Measurements from ENCODE around the gene KCNG2. TPM values are rescaled to one million over a fixed set of nuclear protein-coding genes. Genes with fewer than 3 reads are reported as not detected.
A peak's percentile ranks its signal among the peaks of the same experiment; 100 is the strongest.

The KCNG2 gene
- total RNA-seq, 8 experiments from 2014 or later = 0.16 to 0.76 (median 0.19) TPM; not detected in 2

- in situ Hi-C loops (cut with MboI; ENCODE audit: low pct_unique_long_range_greater_than_20kb in 2 of 9, low sequenced_read_pairs in 9 of 9, unreplicated experiment in 9 of 9) = no loop called here
- no peak overlapping the region for H3K4me3 ChIP-seq
- peaks cover 0 to 10% of the 10 kb centered on the region in 2 donors for H3K4me1 ChIP-seq (replicated peaks in 1 of 2)
- no peak overlapping the region for H3K27ac ChIP-seq
- 16 to 96% (median 73%) methylated on average over 1 to 3 of the region's 3 CpGs; no CpG with 5 or more reads in 1 of the 10 experiments for WGBS, 10 experiments
- ATAC-seq (replicated peaks in 6 of 8) = no peak
Measured at GRCh38 chr18:79832169-79832568, 34.4 kb downstream of the KCNG2 start.

- WGBS, 10 experiments = 50 to 80% (median 68%) methylated on average over 1 to 2 of the region's 6 CpGs; no CpG with 5 or more reads in 6 of the 10 experiments
- in situ Hi-C loops (cut with MboI; ENCODE audit: low pct_unique_long_range_greater_than_20kb in 2 of 9, low sequenced_read_pairs in 9 of 9, unreplicated experiment in 9 of 9) = no loop called here
- no peak overlapping the region for H3K27ac ChIP-seq
Measured at GRCh38 chr18:79834834-79835233, 37.1 kb downstream of the KCNG2 start.

GRCh38 chr18:79841936-79842335 is 44.2 kb downstream of the KCNG2 start:
- 56 to 100% (median 76%) methylated on average over 1 to 3 of the region's 4 CpGs; no CpG with 5 or more reads in 7 of the 10 experiments for WGBS, 10 experiments

More at GRCh38 chr18:79834834-79835233, 37.1 kb downstream of the KCNG2 start:
- Histone ChIP-seq H3K4me3 (no peak overlapping the region), H3K4me1 (replicated peaks in 1 of 2) (peaks cover 0 to 10% of the 10 kb centered on the region in 2 donors)
- ATAC-seq (replicated peaks in 6 of 8) = peak in 1 of 8 experiments; percentile 22

GRCh38 chr18:79844999-79845563 is 47.3 kb downstream of the KCNG2 start:
- ATAC-seq (replicated peaks in 6 of 8) = no peak
- no peak overlapping the region for H3K27ac ChIP-seq
- in situ Hi-C loops (cut with MboI; ENCODE audit: low pct_unique_long_range_greater_than_20kb in 2 of 9, low sequenced_read_pairs in 9 of 9, unreplicated experiment in 9 of 9) = no loop called here
- WGBS, 10 experiments = 42 to 90% (median 80%) methylated on average over 1 to 10 of the region's 10 CpGs; no CpG with 5 or more reads in 1 of the 10 experiments
- H3K4me3 ChIP-seq = no peak overlapping the region
- no peaks in the 10 kb centered on the region for H3K4me1 ChIP-seq (replicated peaks in 1 of 2)

More at GRCh38 chr18:79841936-79842335, 44.2 kb downstream of the KCNG2 start:
- Histone ChIP-seq H3K4me3 (no peak overlapping the region), H3K4me1 (replicated peaks in 1 of 2) (no peaks in the 10 kb centered on the region), H3K27ac (no peak overlapping the region)
- no peak for ATAC-seq (replicated peaks in 6 of 8)
- in situ Hi-C loops (cut with MboI; ENCODE audit: low pct_unique_long_range_greater_than_20kb in 2 of 9, low sequenced_read_pairs in 9 of 9, unreplicated experiment in 9 of 9) = no loop called here

GRCh38 chr18:79846936-79847557 is 49.3 kb downstream of the KCNG2 start:
- no peak overlapping the region for H3K27ac ChIP-seq
- WGBS, 10 experiments = 20 to 100% (median 74%) methylated on average over 1 to 12 of the region's 17 CpGs; no CpG with 5 or more reads in 2 of the 10 experiments
- H3K4me3 ChIP-seq = no peak overlapping the region
- no peak for ATAC-seq (replicated peaks in 6 of 8)
- no peaks in the 10 kb centered on the region for H3K4me1 ChIP-seq (replicated peaks in 1 of 2)
- in situ Hi-C loops (cut with MboI; ENCODE audit: low pct_unique_long_range_greater_than_20kb in 2 of 9, low sequenced_read_pairs in 9 of 9, unreplicated experiment in 9 of 9) = no loop called here

GRCh38 chr18:79847606-79848293 is 50.0 kb downstream of the KCNG2 start:
- no peak for ATAC-seq (replicated peaks in 6 of 8)
- Histone ChIP-seq H3K4me1 (replicated peaks in 1 of 2) (no peaks in the 10 kb centered on the region), H3K4me3 (no peak overlapping the region), H3K27ac (no peak overlapping the region)
- in situ Hi-C loops (cut with MboI; ENCODE audit: low pct_unique_long_range_greater_than_20kb in 2 of 9, low sequenced_read_pairs in 9 of 9, unreplicated experiment in 9 of 9) = no loop called here
- 26 to 100% (median 85%) methylated on average over 1 to 11 of the region's 15 CpGs; no CpG with 5 or more reads in 2 of the 10 experiments for WGBS, 10 experiments

- Histone ChIP-seq H3K4me1 (replicated peaks in 1 of 2) (no peaks in the 10 kb centered on the region), H3K27ac (no peak overlapping the region), H3K4me3 (no peak overlapping the region)
- ATAC-seq (replicated peaks in 6 of 8) = no peak
- WGBS, 10 experiments = 74 to 100% (median 92%) methylated on average over 1 to 9 of the region's 15 CpGs; no CpG with 5 or more reads in 5 of the 10 experiments
- in situ Hi-C loops (cut with MboI; ENCODE audit: low pct_unique_long_range_greater_than_20kb in 2 of 9, low sequenced_read_pairs in 9 of 9, unreplicated experiment in 9 of 9) = no loop called here
Measured at GRCh38 chr18:79848294-79848578, 50.5 kb downstream of the KCNG2 start.

- no peak overlapping the region for H3K4me3 ChIP-seq
- WGBS, 10 experiments = 75 to 100% (median 80%) methylated on average over 1 to 17 of the region's 45 CpGs; no CpG with 5 or more reads in 5 of the 10 experiments
- no peak for ATAC-seq (replicated peaks in 6 of 8)
- no peaks in the 10 kb centered on the region for H3K4me1 ChIP-seq (replicated peaks in 1 of 2)
- in situ Hi-C loops (cut with MboI; ENCODE audit: low pct_unique_long_range_greater_than_20kb in 2 of 9, low sequenced_read_pairs in 9 of 9, unreplicated experiment in 9 of 9) = no loop called here
- H3K27ac ChIP-seq = no peak overlapping the region
Measured at GRCh38 chr18:79848579-79849327, 51.0 kb downstream of the KCNG2 start.

- ATAC-seq (replicated peaks in 6 of 8) = no peak
- 77 to 94% (median 86%) methylated on average over 1 to 24 of the region's 51 CpGs; no CpG with 5 or more reads in 3 of the 10 experiments for WGBS, 10 experiments
- in situ Hi-C loops (cut with MboI; ENCODE audit: low pct_unique_long_range_greater_than_20kb in 2 of 9, low sequenced_read_pairs in 9 of 9, unreplicated experiment in 9 of 9) = no loop called here
- Histone ChIP-seq H3K27ac (no peak overlapping the region), H3K4me1 (replicated peaks in 1 of 2) (no peaks in the 10 kb centered on the region), H3K4me3 (no peak overlapping the region)
Measured at GRCh38 chr18:79849328-79850207, 51.8 kb downstream of the KCNG2 start.

GRCh38 chr18:79850731-79851130 is 53.0 kb downstream of the KCNG2 start:
- 55 to 96% (median 84%) methylated on average over 1 to 16 of the region's 16 CpGs for WGBS, 10 experiments
- in situ Hi-C loops (cut with MboI; ENCODE audit: low pct_unique_long_range_greater_than_20kb in 2 of 9, low sequenced_read_pairs in 9 of 9, unreplicated experiment in 9 of 9) = no loop called here
- no peak for ATAC-seq (replicated peaks in 6 of 8)

GRCh38 chr18:79851489-79851888 is 53.8 kb downstream of the KCNG2 start:
- no peak for ATAC-seq (replicated peaks in 6 of 8)
- 40 to 100% (median 90%) methylated on average over 1 to 6 of the region's 7 CpGs; no CpG with 5 or more reads in 3 of the 10 experiments for WGBS, 10 experiments
- peaks cover 0 to 1% of the 10 kb centered on the region in 2 donors for H3K4me1 ChIP-seq (replicated peaks in 1 of 2)
- in situ Hi-C loops (cut with MboI; ENCODE audit: low pct_unique_long_range_greater_than_20kb in 2 of 9, low sequenced_read_pairs in 9 of 9, unreplicated experiment in 9 of 9) = no loop called here
- no peak overlapping the region for H3K4me3 ChIP-seq
- no peak overlapping the region for H3K27ac ChIP-seq

More at GRCh38 chr18:79850731-79851130, 53.0 kb downstream of the KCNG2 start:
- Histone ChIP-seq H3K4me1 (replicated peaks in 1 of 2) (no peaks in the 10 kb centered on the region), H3K4me3 (no peak overlapping the region), H3K27ac (no peak overlapping the region)

- no peak overlapping the region for H3K4me3 ChIP-seq
- peaks cover 0 to 3% of the 10 kb centered on the region in 2 donors for H3K4me1 ChIP-seq (replicated peaks in 1 of 2)
- H3K27ac ChIP-seq = no peak overlapping the region
- no peak for ATAC-seq (replicated peaks in 6 of 8)
- WGBS, 10 experiments = 60 to 92% (median 81%) methylated on average over 1 to 21 of the region's 25 CpGs; no CpG with 5 or more reads in 4 of the 10 experiments
- in situ Hi-C loops (cut with MboI; ENCODE audit: low pct_unique_long_range_greater_than_20kb in 2 of 9, low sequenced_read_pairs in 9 of 9, unreplicated experiment in 9 of 9) = no loop called here
Measured at GRCh38 chr18:79851950-79852349, 54.2 kb downstream of the KCNG2 start.
